ENCODE data around the gene NADSYN1.

- TF ChIP-seq CTCF (IDR thresholded peaks at IDR 0.05) (no peak), POLR2A (IDR thresholded peaks at IDR 0.05) (no peak)
These were observed 38.4 kb upstream of the NADSYN1 start for GRCh38 chr11:71414645-71415044.

All from body of pancreas (tissue), 4 donors.